IMR-90 (cell line): ENCODE measurements around the gene C6orf136. TPM values are rescaled to one million over a fixed set of nuclear protein-coding genes. Genes with fewer than 3 reads are reported as not detected.

ENCODE experiments used
- ATAC-seq: fragments of 200-7000 bp; cut with Tn5 transposase; 2 replicates; pipeline ENCODE4 v1.9.1; 2020; ENCODE audit warnings: low read depth, mild to moderate bottlenecking, moderate library complexity
- BruUV-seq: library from RNA; stranded (reverse); fragments of 400-500 nt; replicated peaks from 2 replicates; lab custom pipeline; 2021; lab: Mats Ljungman, UMichigan
- CTCF ChIA-PET: fragments of 300-600 bp; formaldehyde crosslinking; extraction: SDS; loops from one replicate; lab custom pipeline; 2021; ENCODE audit warnings: antibody characterized with exemption; lab: Yijun Ruan, JAX
- POLR2A ChIA-PET: fragments of 300-600 bp; sonication (Branson Sonifier 250); formaldehyde crosslinking; loops from one replicate; lab custom pipeline; 2022; ENCODE audit warnings: antibody characterized with exemption; ENCODE audit not compliant: unreplicated experiment; lab: Charles Lee
- DNase-seq: peaks from one replicate; pipeline ENCODE4 v3.0.0; 2013
- H2AFZ ChIP-seq: replicated peaks from 2 replicates; pipeline ENCODE3; 2013; ENCODE audit warnings: low read length, mild to moderate bottlenecking; ENCODE audit not compliant: poor library complexity
- H2AK5ac ChIP-seq: 2 replicates; pipeline ENCODE4 v1.6.1; 2013; ENCODE audit warnings: low read depth, low read length, inconsistent platforms
- H2AK9ac ChIP-seq: replicated peaks from 2 replicates; pipeline ENCODE3; 2013; ENCODE audit warnings: mild to moderate bottlenecking, low read depth, low read length, moderate library complexity; ENCODE audit not compliant: poor library complexity
- H2BK120ac ChIP-seq: 2 replicates; pipeline ENCODE4 v1.6.1; 2013; ENCODE audit warnings: low read depth, low read length, inconsistent platforms
- H2BK15ac ChIP-seq: 3 replicates; pipeline ENCODE4 v1.6.1; 2013; ENCODE audit warnings: low read depth, low read length, inconsistent platforms
- H2BK20ac ChIP-seq: 2 replicates; pipeline ENCODE4 v1.6.1; 2013; ENCODE audit warnings: low read depth, mild to moderate bottlenecking, inconsistent platforms, low read length, moderate library complexity
- H2BK5ac ChIP-seq: 2 replicates; pipeline ENCODE4 v1.6.1; 2013; ENCODE audit warnings: mild to moderate bottlenecking, low read depth, low read length, inconsistent platforms; ENCODE audit not compliant: poor library complexity, severe bottlenecking
- H3K14ac ChIP-seq: replicated peaks from 2 replicates; pipeline ENCODE4 v1.6.1; 2013; ENCODE audit warnings: low read depth, low read length, inconsistent platforms
- H3K18ac ChIP-seq: 2 replicates; pipeline ENCODE4 v1.6.1; 2013; ENCODE audit warnings: low read depth, low read length, control low read depth
- H3K23ac ChIP-seq: 2 replicates; pipeline ENCODE4 v1.6.1; 2013; ENCODE audit warnings: low read depth, low read length, inconsistent platforms
- H3K27ac ChIP-seq: 2 replicates; pipeline ENCODE4 v1.5.1; 2013; ENCODE audit warnings: mild to moderate bottlenecking, control low read depth, low read length; ENCODE audit not compliant: insufficient read depth
- H3K27me3 ChIP-seq: 2 replicates; pipeline ENCODE4 v1.6.1; 2013; ENCODE audit warnings: low read length; ENCODE audit not compliant: control insufficient read depth, insufficient read depth
- H3K36me3 ChIP-seq: 2 replicates; pipeline ENCODE4 v1.6.1; 2013; ENCODE audit warnings: low read length, mixed read lengths; ENCODE audit not compliant: control insufficient read depth, insufficient read depth
- H3K4ac ChIP-seq: 2 replicates; pipeline ENCODE4 v1.6.1; 2013; ENCODE audit warnings: low read depth, low read length, inconsistent platforms
- H3K4me1 ChIP-seq: 2 replicates; pipeline ENCODE4 v1.6.1; 2013; ENCODE audit warnings: low read length, mixed read lengths; ENCODE audit not compliant: control insufficient read depth, insufficient read depth
- H3K4me2 ChIP-seq: 2 replicates; pipeline ENCODE4 v1.6.1; 2013; ENCODE audit warnings: low read depth, mild to moderate bottlenecking, control low read depth, low read length, moderate library complexity
- H3K4me3 ChIP-seq: 2 replicates; pipeline ENCODE4 v1.5.1; 2013; ENCODE audit warnings: low read depth, mild to moderate bottlenecking, control low read depth, low read length, moderate library complexity; ENCODE audit not compliant: insufficient read depth
- H3K56ac ChIP-seq: 2 replicates; pipeline ENCODE4 v1.6.1; 2013; ENCODE audit warnings: low read length, inconsistent platforms; ENCODE audit not compliant: insufficient read depth; ENCODE audit errors: extremely low read depth
- H3K79me1 ChIP-seq, 2 experiments: 2 replicates each; pipeline ENCODE4 v1.6.1; 2013; ENCODE audit warnings: low read length in 2 of 2, inconsistent platforms in 1 of 2, low read depth in 1 of 2
- H3K9ac ChIP-seq: 2 replicates; pipeline ENCODE4 v1.6.1; 2013; ENCODE audit warnings: low read depth, low read length, control low read depth
- H3K9me1 ChIP-seq: 2 replicates; pipeline ENCODE4 v1.6.1; 2013; ENCODE audit warnings: low read length, inconsistent platforms; ENCODE audit not compliant: insufficient read depth
- H3K9me3 ChIP-seq: 2 replicates; pipeline ENCODE4 v1.6.1; 2013; ENCODE audit warnings: low read length; ENCODE audit not compliant: control insufficient read depth, insufficient read depth
- H4K20me1 ChIP-seq: 2 replicates; pipeline ENCODE4 v1.6.1; 2013; ENCODE audit warnings: low read length, inconsistent platforms; ENCODE audit not compliant: insufficient read depth
- H4K5ac ChIP-seq: 2 replicates; pipeline ENCODE4 v1.6.1; 2013; ENCODE audit warnings: mild to moderate bottlenecking, low read depth, low read length, control low read depth
- H4K8ac ChIP-seq, 2 experiments: 2 replicates each; pipeline ENCODE4 v1.6.1; 2013; ENCODE audit warnings: low read depth in 2 of 2, low read length in 2 of 2, control low read depth in 1 of 2, inconsistent platforms in 1 of 2
- H4K91ac ChIP-seq: 2 replicates; pipeline ENCODE4 v1.6.1; 2013; ENCODE audit warnings: low read depth, low read length, inconsistent platforms; ENCODE audit not compliant: insufficient read depth
- BHLHE40 ChIP-seq: fragments of 150-350 bp; IDR thresholded peaks from 2 replicates; pipeline ENCODE4 v1.6.1; 2016; ENCODE audit warnings: mild to moderate bottlenecking, low read depth, low read length
- CEBPB ChIP-seq: IDR thresholded peaks from 2 replicates; pipeline ENCODE4 v1.6.1; 2012; ENCODE audit warnings: low read depth, low read length, improper control_type of control experiment
- CHD1 ChIP-seq: IDR thresholded peaks from 2 replicates; pipeline ENCODE4 v1.6.1; 2012; ENCODE audit warnings: low read depth, low read length, improper control_type of control experiment
- ELK1 ChIP-seq: fragments of 150-350 bp; IDR thresholded peaks from 2 replicates; pipeline ENCODE4 v1.6.1; 2016; ENCODE audit warnings: low read depth, mild to moderate bottlenecking, low read length, moderate library complexity, borderline replicate concordance
- FOS ChIP-seq: fragments of 150-350 bp; IDR thresholded peaks from 2 replicates; pipeline ENCODE4 v1.6.1; 2016; ENCODE audit warnings: low read depth, low read length
- MAFK ChIP-seq: IDR thresholded peaks from 2 replicates; pipeline ENCODE4 v1.6.1; 2012; ENCODE audit warnings: low read depth, low read length, improper control_type of control experiment
- MAZ ChIP-seq: IDR thresholded peaks from 2 replicates; pipeline ENCODE4 v1.6.1; 2012; ENCODE audit warnings: low read depth, mild to moderate bottlenecking, low read length, improper control_type of control experiment, moderate library complexity, borderline replicate concordance
- MXI1 ChIP-seq: IDR thresholded peaks from 2 replicates; pipeline ENCODE4 v1.6.1; 2012; ENCODE audit warnings: low read depth, mild to moderate bottlenecking, low read length, moderate library complexity, borderline replicate concordance
- NFE2L2 ChIP-seq: fragments of 150-350 bp; IDR thresholded peaks from 2 replicates; pipeline ENCODE4 v1.6.1; 2016; ENCODE audit warnings: low read depth, mild to moderate bottlenecking, low read length
- POLR2A ChIP-seq: IDR thresholded peaks from 2 replicates; pipeline ENCODE4 v1.6.1; 2012; ENCODE audit warnings: mild to moderate bottlenecking, low read depth, low read length
- RAD21 ChIP-seq: IDR thresholded peaks from 2 replicates; pipeline ENCODE4 v1.6.1; 2012; ENCODE audit warnings: low read length, improper control_type of control experiment
- RCOR1 ChIP-seq: IDR thresholded peaks from 2 replicates; pipeline ENCODE4 v1.6.1; 2012; ENCODE audit warnings: mild to moderate bottlenecking, low read length, improper control_type of control experiment; ENCODE audit not compliant: insufficient replicate concordance
- RFX5 ChIP-seq: IDR thresholded peaks from 2 replicates; pipeline ENCODE4 v1.8.0; 2012; ENCODE audit warnings: low read depth, mild to moderate bottlenecking, low read length, moderate library complexity
- SMC3 ChIP-seq: fragments of 150-350 bp; IDR thresholded peaks from 2 replicates; pipeline ENCODE4 v1.6.1; 2016; ENCODE audit warnings: low read depth, mild to moderate bottlenecking, antibody characterized with exemption, low read length, moderate library complexity
- USF2 ChIP-seq: fragments of 150-350 bp; IDR thresholded peaks from 2 replicates; pipeline ENCODE4 v1.6.1; 2017; ENCODE audit warnings: mild to moderate bottlenecking, antibody characterized with exemption, low read length, low read depth
- WGBS, 2 experiments: methylation state at CpG; one replicate each; pipeline versions ENCODE4 v1.1.5 to v1.1.7; 2013; ENCODE audit warnings: missing lambda C conversion rate in 2 of 2; ENCODE audit not compliant: insufficient read length in 1 of 2; ENCODE audit errors: extremely low coverage in 2 of 2; 5-methylcytosine and 5-hydroxymethylcytosine counted together
- dilution Hi-C: fragments of 300-500 bp; cut with HindIII; formaldehyde crosslinking; loops from one replicate; pipeline ENCODE4 v1.14.3; 2018; ENCODE audit warnings: low sequenced_read_pairs; ENCODE audit not compliant: unreplicated experiment
- in situ Hi-C: fragments of 300-500 bp; cut with MboI; formaldehyde crosslinking; loops from 3 replicates; pipeline ENCODE4 v1.14.3; 2019; ENCODE audit warnings: low sequenced_read_pairs, inconsistent platforms, mixed read lengths
- intact Hi-C: fragments of 100-400 bp; cut with micrococcal nuclease; formaldehyde crosslinking; loops from 2 replicates; pipeline ENCODE4 v1.10.0; 2022
- polyA plus RNA-seq, 3 experiments: library from polyadenylated mRNA; depleted of rRNA; stranded (reverse); fragments of >200 nt; gene quantifications; 2 replicates each; pipeline ENCODE4 v1.2.3, GENCODE V29; 2012; ENCODE audit warnings: low replicate concordance in 1 of 3
- total RNA-seq: library from RNA; depleted of rRNA; stranded (reverse); fragments of >200 nt; gene quantifications from 2 replicates; pipeline ENCODE4 v1.2.3, GENCODE V29; 2012
- TF ChIP-seq, protein P1 (sequence below): conservative IDR thresholded peaks from 2 replicates; pipeline ENCODE4 v1.5.1; 2012; ENCODE audit warnings: mild to moderate bottlenecking, low read depth, low read length, improper control_type of control experiment

Gene C6orf136
- total and polyA plus RNA-seq, 2 of the 4 experiments (the other 2 are of a cell fraction), result 1.1 to 11.7 TPM

DNA sequence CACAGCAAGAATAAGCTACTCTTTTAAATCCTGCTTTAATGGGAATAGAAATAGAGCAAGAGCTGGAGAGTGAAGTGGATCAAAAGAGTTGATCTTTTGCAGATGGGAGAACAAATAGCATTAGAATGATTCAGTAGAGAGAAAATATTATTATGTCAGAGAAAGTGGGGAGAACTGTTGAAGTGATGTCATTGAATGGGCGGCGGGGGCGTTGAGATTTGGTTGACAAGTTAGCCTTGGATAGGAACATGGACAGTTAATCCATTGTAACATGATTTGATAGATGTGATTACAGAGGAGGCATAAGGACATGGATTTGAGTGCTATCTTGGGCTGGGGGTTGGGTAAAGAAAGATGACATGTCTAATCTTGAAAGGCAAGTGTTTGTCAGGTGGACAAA, 11.1 kb upstream of the C6orf136 start:
- H3K56ac ChIP-seq, result no peak overlapping the region
- no peak overlapping the region for H4K91ac ChIP-seq
- H4K20me1 ChIP-seq, result no peaks in the 10 kb centered on the region
- H2BK15ac ChIP-seq, result no peak overlapping the region
- WGBS, 2 experiments, result 96% methylated on average over 3 of the region's 3 CpGs; no CpG with 5 or more reads in 1 of the 2 experiments
- no peaks in the 10 kb centered on the region for H3K9me3 ChIP-seq
- H2BK120ac ChIP-seq, result no peak overlapping the region
- no peak overlapping the region for H2AFZ ChIP-seq
- intact Hi-C loops (no loop called here), in situ Hi-C loops (no loop called here), dilution Hi-C loops (no loop called here)
- H3K27me3 ChIP-seq, result no peaks in the 10 kb centered on the region
- peaks cover 2 to 4% of the 10 kb centered on the region in 2 experiments; a peak in 2 of 4 replicates for H3K79me1 ChIP-seq
- H3K4me1 ChIP-seq, result no peaks in the 10 kb centered on the region
- DNase-seq (no peak), ATAC-seq (no peak)
- TF ChIP-seq BHLHE40 (no peak), RCOR1 (no peak), MAZ (no peak), RAD21 (no peak), POLR2A (no peak), SMC3 (no peak), MXI1 (no peak), FOS (no peak), CHD1 (no peak), CEBPB (no peak), ELK1 (no peak), RFX5 (no peak), USF2 (no peak), MAFK (no peak), NFE2L2 (no peak)
- TF ChIP-seq, protein P1, sequence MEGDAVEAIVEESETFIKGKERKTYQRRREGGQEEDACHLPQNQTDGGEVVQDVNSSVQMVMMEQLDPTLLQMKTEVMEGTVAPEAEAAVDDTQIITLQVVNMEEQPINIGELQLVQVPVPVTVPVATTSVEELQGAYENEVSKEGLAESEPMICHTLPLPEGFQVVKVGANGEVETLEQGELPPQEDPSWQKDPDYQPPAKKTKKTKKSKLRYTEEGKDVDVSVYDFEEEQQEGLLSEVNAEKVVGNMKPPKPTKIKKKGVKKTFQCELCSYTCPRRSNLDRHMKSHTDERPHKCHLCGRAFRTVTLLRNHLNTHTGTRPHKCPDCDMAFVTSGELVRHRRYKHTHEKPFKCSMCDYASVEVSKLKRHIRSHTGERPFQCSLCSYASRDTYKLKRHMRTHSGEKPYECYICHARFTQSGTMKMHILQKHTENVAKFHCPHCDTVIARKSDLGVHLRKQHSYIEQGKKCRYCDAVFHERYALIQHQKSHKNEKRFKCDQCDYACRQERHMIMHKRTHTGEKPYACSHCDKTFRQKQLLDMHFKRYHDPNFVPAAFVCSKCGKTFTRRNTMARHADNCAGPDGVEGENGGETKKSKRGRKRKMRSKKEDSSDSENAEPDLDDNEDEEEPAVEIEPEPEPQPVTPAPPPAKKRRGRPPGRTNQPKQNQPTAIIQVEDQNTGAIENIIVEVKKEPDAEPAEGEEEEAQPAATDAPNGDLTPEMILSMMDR, result no peak
- H3K36me3 ChIP-seq, result peaks cover 36% of the 10 kb centered on the region
- no TSS peak for BruUV-seq
- no peak overlapping the region for H3K4ac ChIP-seq
- H3K4me3 ChIP-seq, result no peak overlapping the region
- no peak overlapping the region for H3K18ac ChIP-seq
- no peak overlapping the region for H2AK5ac ChIP-seq
- H3K9me1 ChIP-seq, result peaks cover 5% of the 10 kb centered on the region; the same call in 1 of the 2 replicates
- H3K14ac ChIP-seq, result no peak overlapping the region
- ChIA-PET CTCF (no interaction called here), POLR2A (no interaction called here)
- H2AK9ac ChIP-seq, result no peak overlapping the region
- no peak overlapping the region for H3K9ac ChIP-seq
- H2BK5ac ChIP-seq, result no peak overlapping the region
- H3K23ac ChIP-seq, result no peak overlapping the region
- H4K5ac ChIP-seq, result no peak overlapping the region
- H3K4me2 ChIP-seq, result no peak overlapping the region
- H4K8ac ChIP-seq, result no peak overlapping the region
- H2BK20ac ChIP-seq, result no peak overlapping the region
- H3K27ac ChIP-seq, result no peak overlapping the region
